ENCODE data around the gene TEAD1. TPM values are rescaled to one million over a fixed set of nuclear protein-coding genes. Genes with fewer than 3 reads are reported as not detected.

Gene TEAD1
- total RNA-seq, 8 experiments from 2014 or later, result 18.0 to 125 (median 40.2) TPM

GRCh38 chr11:12809864-12810567 lies 135.8 kb downstream of the TEAD1 start:
- ATAC-seq (replicated peaks in 6 of 8), result peak in 2 of 8 experiments; percentile 33 to 35

GRCh38 chr11:12810568-12810894 lies 136.3 kb downstream of the TEAD1 start:
- Histone ChIP-seq H3K27ac (no peak overlapping the region), H3K4me3 (no peak overlapping the region), H3K4me1 (replicated peaks in 1 of 2) (peaks cover 8 to 29% of the 10 kb centered on the region in 2 donors)
- WGBS, 10 experiments, result 33 to 100% (median 78%) methylated on average over 1 to 4 of the region's 5 CpGs; no CpG with 5 or more reads in 3 of the 10 experiments
- in situ Hi-C loops (cut with MboI; ENCODE audit: low pct_unique_long_range_greater_than_20kb in 2 of 9, low sequenced_read_pairs in 9 of 9, unreplicated experiment in 9 of 9), result no loop called here
- ATAC-seq (replicated peaks in 6 of 8), result no peak

More at GRCh38 chr11:12809864-12810567, 135.8 kb downstream of the TEAD1 start:
- Histone ChIP-seq H3K4me1 (replicated peaks in 1 of 2) (peaks cover 5 to 29% of the 10 kb centered on the region in 2 donors), H3K27ac (no peak overlapping the region), H3K4me3 (no peak overlapping the region)
- in situ Hi-C loops (cut with MboI; ENCODE audit: low pct_unique_long_range_greater_than_20kb in 2 of 9, low sequenced_read_pairs in 9 of 9, unreplicated experiment in 9 of 9), result no loop called here
- WGBS, 10 experiments, result 56 to 95% (median 81%) methylated on average over 2 to 6 of the region's 12 CpGs; no CpG with 5 or more reads in 4 of the 10 experiments

- in situ Hi-C loops (cut with MboI; ENCODE audit: low pct_unique_long_range_greater_than_20kb in 2 of 9, low sequenced_read_pairs in 9 of 9, unreplicated experiment in 9 of 9), result no loop called here
- ATAC-seq (replicated peaks in 6 of 8), result no peak
- 87 to 95% methylated on average over 4 to 5 of the region's 7 CpGs; no CpG with 5 or more reads in 8 of the 10 experiments for WGBS, 10 experiments
Measured at GRCh38 chr11:12811861-12812260, 137.6 kb downstream of the TEAD1 start.

GRCh38 chr11:12812849-12813248 lies 138.6 kb downstream of the TEAD1 start:
- ATAC-seq (replicated peaks in 6 of 8), result peak in 1 of 8 experiments; percentile 34
- H3K4me1 ChIP-seq (replicated peaks in 1 of 2), result peaks cover 8 to 28% of the 10 kb centered on the region in 2 donors
- H3K27ac ChIP-seq, result no peak overlapping the region
- in situ Hi-C loops (cut with MboI; ENCODE audit: low pct_unique_long_range_greater_than_20kb in 2 of 9, low sequenced_read_pairs in 9 of 9, unreplicated experiment in 9 of 9), result no loop called here
- no peak overlapping the region for H3K4me3 ChIP-seq
- 20 to 83% (median 63%) methylated on average over 1 to 4 of the region's 4 CpGs; no CpG with 5 or more reads in 7 of the 10 experiments for WGBS, 10 experiments

More at GRCh38 chr11:12811861-12812260, 137.6 kb downstream of the TEAD1 start:
- peaks cover 8 to 23% of the 10 kb centered on the region in 2 donors for H3K4me1 ChIP-seq (replicated peaks in 1 of 2)
- H3K4me3 ChIP-seq, result no peak overlapping the region
- no peak overlapping the region for H3K27ac ChIP-seq

GRCh38 chr11:12813371-12814225 lies 139.4 kb downstream of the TEAD1 start:
- no peak overlapping the region for H3K27ac ChIP-seq
- no peak overlapping the region for H3K4me3 ChIP-seq
- WGBS, 10 experiments, result 28 to 100% (median 91%) methylated on average over 1 to 6 of the region's 9 CpGs; no CpG with 5 or more reads in 4 of the 10 experiments
- peak in 2 of 8 experiments; percentile 10 to 16 for ATAC-seq (replicated peaks in 6 of 8)
- in situ Hi-C loops (cut with MboI; ENCODE audit: low pct_unique_long_range_greater_than_20kb in 2 of 9, low sequenced_read_pairs in 9 of 9, unreplicated experiment in 9 of 9), result no loop called here
- peaks cover 8 to 28% of the 10 kb centered on the region in 2 donors for H3K4me1 ChIP-seq (replicated peaks in 1 of 2)

GRCh38 chr11:12815129-12815480 lies 140.9 kb downstream of the TEAD1 start:
- peaks cover 8 to 28% of the 10 kb centered on the region in 2 donors for H3K4me1 ChIP-seq (replicated peaks in 1 of 2)
- 0 to 80% (median 54%) methylated on average over 1 to 3 of the region's 3 CpGs; no CpG with 5 or more reads in 3 of the 10 experiments for WGBS, 10 experiments
- peak overlapping the region in 1 of 2 donors; percentile 39 for H3K27ac ChIP-seq
- ATAC-seq (replicated peaks in 6 of 8), result peak in 6 of 8 experiments; percentile 6 to 54 (median 24)
- no peak overlapping the region for H3K4me3 ChIP-seq
- in situ Hi-C loops (cut with MboI; ENCODE audit: low pct_unique_long_range_greater_than_20kb in 2 of 9, low sequenced_read_pairs in 9 of 9, unreplicated experiment in 9 of 9), result no loop called here

GRCh38 chr11:12815931-12816494 lies 141.8 kb downstream of the TEAD1 start:
- WGBS, 10 experiments, result 80 to 100% (median 94%) methylated on average over 1 to 4 of the region's 10 CpGs; no CpG with 5 or more reads in 1 of the 10 experiments
- no peak for ATAC-seq (replicated peaks in 6 of 8)
- in situ Hi-C loops (cut with MboI; ENCODE audit: low pct_unique_long_range_greater_than_20kb in 2 of 9, low sequenced_read_pairs in 9 of 9, unreplicated experiment in 9 of 9), result no loop called here
- no peak overlapping the region for H3K4me3 ChIP-seq
- no peak overlapping the region for H3K27ac ChIP-seq
- H3K4me1 ChIP-seq (replicated peaks in 1 of 2), result peaks cover 8 to 28% of the 10 kb centered on the region in 2 donors

- Histone ChIP-seq H3K4me1 (replicated peaks in 1 of 2) (peaks cover 16 to 28% of the 10 kb centered on the region in 2 donors), H3K27ac (no peak overlapping the region), H3K4me3 (no peak overlapping the region)
- 43 to 96% (median 78%) methylated on average over 2 to 6 of the region's 6 CpGs for WGBS, 10 experiments
- in situ Hi-C loops (cut with MboI; ENCODE audit: low pct_unique_long_range_greater_than_20kb in 2 of 9, low sequenced_read_pairs in 9 of 9, unreplicated experiment in 9 of 9), result no loop called here
- no peak for ATAC-seq (replicated peaks in 6 of 8)
Measured at GRCh38 chr11:12817681-12818332, 143.6 kb downstream of the TEAD1 start.

GRCh38 chr11:12818333-12819015 lies 144.3 kb downstream of the TEAD1 start:
- no peak for ATAC-seq (replicated peaks in 6 of 8)
- 6 to 100% (median 93%) methylated on average over 2 to 4 of the region's 4 CpGs for WGBS, 10 experiments
- H3K27ac ChIP-seq, result no peak overlapping the region
- peaks cover 21 to 32% of the 10 kb centered on the region in 2 donors for H3K4me1 ChIP-seq (replicated peaks in 1 of 2)
- in situ Hi-C loops (cut with MboI; ENCODE audit: low pct_unique_long_range_greater_than_20kb in 2 of 9, low sequenced_read_pairs in 9 of 9, unreplicated experiment in 9 of 9), result no loop called here
- H3K4me3 ChIP-seq, result no peak overlapping the region

- Histone ChIP-seq H3K27ac (peak overlapping the region in 1 of 2 donors; percentile 9), H3K4me3 (no peak overlapping the region), H3K4me1 (replicated peaks in 1 of 2) (peaks cover 16 to 23% of the 10 kb centered on the region in 2 donors)
- ATAC-seq (replicated peaks in 6 of 8), result peak in 6 of 8 experiments; percentile 16 to 61 (median 50)
- in situ Hi-C loops (cut with MboI; ENCODE audit: low pct_unique_long_range_greater_than_20kb in 2 of 9, low sequenced_read_pairs in 9 of 9, unreplicated experiment in 9 of 9), result no loop called here
- 60 to 100% (median 91%) methylated on average over 2 of the region's 4 CpGs; no CpG with 5 or more reads in 4 of the 10 experiments for WGBS, 10 experiments
Measured at GRCh38 chr11:12822392-12823022, 148.3 kb downstream of the TEAD1 start.

GRCh38 chr11:12824281-12825041 lies 150.2 kb downstream of the TEAD1 start:
- H3K4me1 ChIP-seq (replicated peaks in 1 of 2), result peaks cover 22 to 34% of the 10 kb centered on the region in 2 donors
- in situ Hi-C loops (cut with MboI; ENCODE audit: low pct_unique_long_range_greater_than_20kb in 2 of 9, low sequenced_read_pairs in 9 of 9, unreplicated experiment in 9 of 9), result no loop called here
- WGBS, 10 experiments, result 13 to 95% (median 85%) methylated on average over 1 to 10 of the region's 10 CpGs
- ATAC-seq (replicated peaks in 6 of 8), result peak in 3 of 8 experiments; percentile 19 to 45 (median 25)
- H3K4me3 ChIP-seq, result no peak overlapping the region
- no peak overlapping the region for H3K27ac ChIP-seq

Measured in motor neuron (in vitro differentiated cells).